Dermis microvascular lymphatic vessel endothelial cell (primary cell): Measurements from ENCODE around the gene GLRA3. TPM values are rescaled to one million over a fixed set of nuclear protein-coding genes. Genes with fewer than 3 reads are reported as not detected.
"Not testable (repeated sequence)": the region's sequence is repeated elsewhere in the genome, so short reads cannot be mapped to it uniquely, and the experiment has no call there.

Experiments
- DNase-seq, 2 donors: peaks; one replicate each; pipeline versions ENCODE4 v3.0.0 to v3.0.0-alpha.2; 2010; ENCODE audit warnings: low read depth in 2 of 2
- total RNA-seq: library from RNA; depleted of rRNA; stranded (reverse); fragments of >200 nt; gene quantifications from 2 replicates; pipeline ENCODE4 v1.2.1, GENCODE V29; 2014

The GLRA3 gene
- total RNA-seq: not detected in 2 replicates

- DNase-seq: peak in 1 of 2 donors; percentile 2
These were observed at the start of gene GLRA3 for GRCh38 chr4:174828845-174829701. TSS of gene GLRA3 (minus strand) at chr4:174829247. CDS start at chr4:174828811, 436 bp downstream.

GRCh38 chr4:174874898-174875297 lies 45.9 kb upstream of the GLRA3 start:
- DNase-seq: no peak

GRCh38 chr4:174873931-174874330 lies 44.9 kb upstream of the GLRA3 start:
- no peak for DNase-seq

GRCh38 chr4:174873146-174873545 lies 44.1 kb upstream of the GLRA3 start:
- DNase-seq: not testable (repeated sequence)

- DNase-seq: no peak
These were observed 42.4 kb upstream of the GLRA3 start for GRCh38 chr4:174871407-174871806.

GRCh38 chr4:174870311-174870710 lies 41.3 kb upstream of the GLRA3 start:
- no peak for DNase-seq

GRCh38 chr4:174869339-174869738 lies 40.3 kb upstream of the GLRA3 start:
- DNase-seq: no peak

- no peak for DNase-seq
These were observed 38.9 kb upstream of the GLRA3 start for GRCh38 chr4:174867903-174868302.

GRCh38 chr4:174865418-174865985 lies 36.5 kb upstream of the GLRA3 start:
- no peak for DNase-seq

GRCh38 chr4:174864031-174864430 lies 35.0 kb upstream of the GLRA3 start:
- no peak for DNase-seq

GRCh38 chr4:174860588-174860987 lies 31.5 kb upstream of the GLRA3 start:
- no peak for DNase-seq

- DNase-seq: no peak
These were observed 30.9 kb upstream of the GLRA3 start for GRCh38 chr4:174859904-174860303.

GRCh38 chr4:174856926-174857800 lies 28.1 kb upstream of the GLRA3 start:
- no peak for DNase-seq

GRCh38 chr4:174855050-174855449 lies 26.0 kb upstream of the GLRA3 start:
- DNase-seq: no peak

- no peak for DNase-seq
These were observed 24.6 kb upstream of the GLRA3 start for GRCh38 chr4:174853629-174854028.

- no peak for DNase-seq
These were observed 19.5 kb upstream of the GLRA3 start for GRCh38 chr4:174848596-174848995.

- no peak for DNase-seq
These were observed 18.9 kb upstream of the GLRA3 start for GRCh38 chr4:174847801-174848427.

- DNase-seq: no peak
These were observed 6.5 kb upstream of the GLRA3 start for GRCh38 chr4:174835536-174835935.

GRCh38 chr4:174834477-174834876 lies 5.4 kb upstream of the GLRA3 start:
- no peak for DNase-seq

GRCh38 chr4:174826660-174827059 lies 2.4 kb downstream of the GLRA3 start:
- no peak for DNase-seq

- DNase-seq: no peak
These were observed 13.8 kb downstream of the GLRA3 start for GRCh38 chr4:174815282-174815681.

GRCh38 chr4:174813292-174813691 lies 15.8 kb downstream of the GLRA3 start:
- no peak for DNase-seq
